ENCODE data around the gene B4GALT5.

The B4GALT5 gene

GRCh38 chr20:49758781-49759180 lies 45.1 kb upstream of the B4GALT5 start:
- Histone ChIP-seq H3K9me3 (ENCODE audit: severe bottlenecking) (no peaks in the 10 kb centered on the region), H3K27ac (ENCODE audit: poor library complexity, severe bottlenecking) (no peak overlapping the region), H3K27me3 (ENCODE audit: insufficient read depth, poor library complexity, severe bottlenecking) (no peaks in the 10 kb centered on the region), H3K36me3 (ENCODE audit: low read depth) (no peaks in the 10 kb centered on the region), H3K4me1 (ENCODE audit: insufficient read depth, poor library complexity, severe bottlenecking) (peaks cover 3% of the 10 kb centered on the region), H3K4me3 (ENCODE audit: severe bottlenecking) (no peak overlapping the region)
- DNase-seq (ENCODE audit: low spot score) = no peak
- ATAC-seq (ENCODE audit: low read depth) = no peak
- TF ChIP-seq CTCF (IDR thresholded peaks at IDR 0.05; ENCODE audit: poor library complexity, severe bottlenecking) = no peak

- Histone ChIP-seq H3K36me3 (ENCODE audit: low read depth) (no peaks in the 10 kb centered on the region), H3K4me3 (ENCODE audit: severe bottlenecking) (no peak overlapping the region), H3K27me3 (ENCODE audit: insufficient read depth, poor library complexity, severe bottlenecking) (no peaks in the 10 kb centered on the region), H3K27ac (ENCODE audit: poor library complexity, severe bottlenecking) (no peak overlapping the region), H3K9me3 (ENCODE audit: severe bottlenecking) (no peaks in the 10 kb centered on the region), H3K4me1 (ENCODE audit: insufficient read depth, poor library complexity, severe bottlenecking) (no peaks in the 10 kb centered on the region)
- no peak for TF ChIP-seq CTCF (IDR thresholded peaks at IDR 0.05; ENCODE audit: poor library complexity, severe bottlenecking)
- ATAC-seq (ENCODE audit: low read depth) (no peak), DNase-seq (ENCODE audit: low spot score) (no peak)
These were observed 43.9 kb upstream of the B4GALT5 start for GRCh38 chr20:49757597-49757996.

GRCh38 chr20:49756241-49756640 lies 42.6 kb upstream of the B4GALT5 start:
- no peak overlapping the region for H3K4me3 ChIP-seq (ENCODE audit: severe bottlenecking)
- DNase-seq (ENCODE audit: low spot score) = no peak
- no peaks in the 10 kb centered on the region for H3K9me3 ChIP-seq (ENCODE audit: severe bottlenecking)
- no peak overlapping the region for H3K27ac ChIP-seq (ENCODE audit: poor library complexity, severe bottlenecking)
- H3K36me3 ChIP-seq (ENCODE audit: low read depth) = no peaks in the 10 kb centered on the region
- ATAC-seq (ENCODE audit: low read depth) = no peak
- no peaks in the 10 kb centered on the region for H3K27me3 ChIP-seq (ENCODE audit: insufficient read depth, poor library complexity, severe bottlenecking)
- no peak for TF ChIP-seq CTCF (IDR thresholded peaks at IDR 0.05; ENCODE audit: poor library complexity, severe bottlenecking)
- no peaks in the 10 kb centered on the region for H3K4me1 ChIP-seq (ENCODE audit: insufficient read depth, poor library complexity, severe bottlenecking)

- H3K9me3 ChIP-seq (ENCODE audit: severe bottlenecking) = no peaks in the 10 kb centered on the region
- DNase-seq (ENCODE audit: low spot score) (no peak), ATAC-seq (ENCODE audit: low read depth) (peak; percentile 19; the same call in 2 of the 3 replicates)
- no peak overlapping the region for H3K27ac ChIP-seq (ENCODE audit: poor library complexity, severe bottlenecking)
- no peaks in the 10 kb centered on the region for H3K27me3 ChIP-seq (ENCODE audit: insufficient read depth, poor library complexity, severe bottlenecking)
- no peaks in the 10 kb centered on the region for H3K4me1 ChIP-seq (ENCODE audit: insufficient read depth, poor library complexity, severe bottlenecking)
- TF ChIP-seq CTCF (IDR thresholded peaks at IDR 0.05; ENCODE audit: poor library complexity, severe bottlenecking) = no peak
- no peaks in the 10 kb centered on the region for H3K36me3 ChIP-seq (ENCODE audit: low read depth)
- no peak overlapping the region for H3K4me3 ChIP-seq (ENCODE audit: severe bottlenecking)
These were observed 40.9 kb upstream of the B4GALT5 start for GRCh38 chr20:49754596-49754995.

- DNase-seq (ENCODE audit: low spot score) (no peak), ATAC-seq (ENCODE audit: low read depth) (peak; percentile 31; the same call in 1 of the 3 replicates)
- Histone ChIP-seq H3K27me3 (ENCODE audit: insufficient read depth, poor library complexity, severe bottlenecking) (no peaks in the 10 kb centered on the region), H3K4me3 (ENCODE audit: severe bottlenecking) (no peak overlapping the region), H3K36me3 (ENCODE audit: low read depth) (no peaks in the 10 kb centered on the region), H3K4me1 (ENCODE audit: insufficient read depth, poor library complexity, severe bottlenecking) (no peaks in the 10 kb centered on the region), H3K27ac (ENCODE audit: poor library complexity, severe bottlenecking) (no peak overlapping the region), H3K9me3 (ENCODE audit: severe bottlenecking) (no peaks in the 10 kb centered on the region)
- no peak for TF ChIP-seq CTCF (IDR thresholded peaks at IDR 0.05; ENCODE audit: poor library complexity, severe bottlenecking)
These were observed 39.5 kb upstream of the B4GALT5 start for GRCh38 chr20:49753133-49753532.
